ENCODE measurements around the gene MYL12A.
"Not testable (repeated sequence)": the region's sequence is repeated elsewhere in the genome, so short reads cannot be mapped to it uniquely, and the experiment has no call there.

The MYL12A gene

DNA sequence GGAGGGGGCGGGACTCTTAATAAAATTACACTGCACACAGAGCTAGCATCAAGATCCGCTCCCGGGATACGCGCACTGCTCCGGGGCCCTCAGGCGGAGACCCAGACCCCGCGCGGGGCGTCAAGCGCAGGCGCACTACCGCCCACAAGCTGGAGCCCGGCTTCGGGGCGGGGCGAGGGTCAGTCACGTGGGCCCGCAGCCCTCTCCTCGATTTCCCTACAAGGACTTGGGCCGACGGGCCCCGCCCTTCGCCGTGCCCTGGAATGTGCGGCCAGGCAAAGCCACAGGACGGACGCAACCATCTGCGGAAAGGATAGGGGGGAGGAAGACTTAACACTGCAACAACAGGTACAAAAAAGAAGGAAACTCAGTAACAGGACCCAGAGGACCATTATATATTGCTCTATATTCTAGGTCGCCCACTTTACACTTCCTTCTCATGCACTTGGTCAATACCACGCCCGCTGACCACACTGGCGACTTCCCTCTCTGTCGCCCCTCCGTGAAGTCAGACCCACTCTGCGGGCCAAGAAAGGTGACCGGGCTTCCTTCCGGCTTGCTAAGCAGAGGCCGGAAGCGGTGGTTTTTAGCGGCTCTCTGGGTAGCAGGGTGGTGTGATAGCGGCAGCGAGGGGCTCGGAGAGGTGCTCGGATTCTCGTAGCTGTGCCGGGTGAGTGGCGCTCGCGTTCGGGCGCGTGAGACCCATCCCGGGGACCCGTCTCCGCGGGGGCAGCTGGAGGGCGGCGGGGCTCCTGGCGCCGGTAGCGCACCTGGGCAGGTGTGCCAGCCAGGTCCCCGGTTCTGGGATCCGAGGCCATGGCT lies at the start of gene MYL12A:
Gene MYL12A (plus strand): TSS at position 562 of the 822 bp plus-strand sequence. CDS start 5,447 bp downstream, outside the sequence.
- peak; percentile 95 for DNase-seq

DNA sequence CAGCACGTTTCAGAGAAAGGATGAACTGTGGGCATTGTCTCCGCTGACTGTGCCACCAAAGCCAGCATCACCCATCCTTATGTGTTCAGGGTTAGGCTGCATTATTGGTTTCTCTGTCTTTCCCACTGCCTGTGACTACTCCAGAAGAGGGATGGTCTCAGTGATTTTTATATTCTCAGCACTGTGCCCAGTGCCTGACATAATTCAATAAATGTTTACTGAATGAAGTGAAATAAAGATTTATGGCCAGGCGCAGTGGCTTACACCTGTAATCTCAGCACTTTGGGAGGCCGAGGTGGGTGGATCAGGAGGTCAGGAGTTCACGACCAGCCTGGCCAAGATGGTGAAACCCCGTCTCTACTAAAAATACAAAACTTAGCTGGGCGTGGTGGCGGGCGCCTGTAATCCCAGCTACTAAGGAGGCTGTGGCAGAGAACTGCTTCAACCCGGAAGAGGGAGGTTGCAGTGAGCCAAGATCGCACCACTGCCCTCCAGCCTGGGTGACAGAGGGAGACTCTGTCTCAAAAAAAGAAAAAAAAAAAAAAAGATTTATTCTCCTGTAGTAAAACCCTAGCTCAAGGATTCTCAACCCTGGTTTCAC lies 49.2 kb upstream of the MYL12A start:
- DNase-seq: not testable (repeated sequence)

DNA sequence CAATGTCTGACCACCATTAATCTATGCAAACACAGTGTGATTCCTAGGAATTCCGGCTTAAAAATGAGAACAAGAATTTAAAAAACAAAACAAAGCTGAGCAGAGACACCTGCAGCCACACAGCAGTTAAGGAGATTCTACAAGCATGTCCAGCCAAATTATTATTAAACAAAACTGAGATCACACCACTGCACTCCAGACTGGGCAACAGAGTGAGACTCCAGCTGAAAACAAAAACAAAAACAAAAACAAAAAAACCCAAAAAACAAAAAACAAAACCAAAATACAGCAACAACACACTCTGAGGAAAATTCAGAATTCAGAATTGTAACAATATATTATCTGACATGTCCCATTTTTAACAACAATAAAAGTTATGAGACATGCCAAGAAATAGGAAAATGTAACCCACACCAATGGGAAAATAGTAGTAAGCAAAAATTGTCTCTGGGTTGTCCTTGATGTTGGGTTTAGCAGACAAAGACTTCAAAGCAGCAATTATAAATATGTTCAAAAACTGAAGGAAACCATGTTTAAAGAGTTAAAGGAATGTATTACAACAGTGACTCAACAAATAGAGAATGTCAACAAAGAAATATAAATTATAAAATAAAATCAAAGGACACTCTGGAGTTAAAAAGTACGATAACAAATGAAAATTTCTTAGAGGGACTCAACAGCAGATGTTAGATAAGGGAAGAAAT lies 47.5 kb upstream of the MYL12A start:
- no peak for DNase-seq

DNA sequence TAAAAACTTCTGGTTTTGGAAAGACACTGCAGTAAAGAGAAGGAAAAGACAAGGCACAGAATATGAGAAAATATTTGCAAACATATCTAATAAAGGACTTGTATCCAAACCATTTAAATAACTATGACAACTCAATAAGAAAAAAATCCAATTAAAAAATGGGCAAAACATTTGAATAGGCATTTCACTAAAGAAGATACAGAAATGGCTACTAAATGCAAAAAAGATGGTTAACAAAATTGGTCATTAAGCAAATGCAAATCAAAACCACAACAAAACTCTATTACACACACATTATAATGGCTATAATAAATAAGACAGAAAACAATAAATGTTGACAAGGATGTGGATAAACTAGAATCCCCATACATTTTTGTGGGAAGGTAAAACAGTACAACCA lies 42.4 kb upstream of the MYL12A start:
- DNase-seq: no peak

DNA sequence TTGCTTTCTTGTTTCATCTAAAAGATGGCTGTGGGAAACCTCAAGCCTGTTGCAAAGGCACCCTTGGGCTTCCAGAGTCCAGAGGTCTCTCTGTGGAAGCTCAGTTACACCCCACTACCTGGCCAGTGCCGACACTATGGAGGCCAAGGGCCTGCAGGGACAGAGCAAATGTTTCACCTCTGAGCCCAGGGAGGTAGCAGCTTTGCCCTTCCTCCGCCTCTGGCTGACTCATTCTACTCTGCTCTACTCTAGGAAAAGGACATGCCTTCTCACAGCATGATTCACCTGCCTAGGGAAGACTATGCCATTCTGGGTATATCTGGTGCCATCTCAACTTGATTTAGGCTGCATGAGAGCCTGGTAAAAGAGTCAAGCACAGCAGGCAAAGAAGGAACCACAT lies 40.0 kb upstream of the MYL12A start:
- DNase-seq: no peak

DNA sequence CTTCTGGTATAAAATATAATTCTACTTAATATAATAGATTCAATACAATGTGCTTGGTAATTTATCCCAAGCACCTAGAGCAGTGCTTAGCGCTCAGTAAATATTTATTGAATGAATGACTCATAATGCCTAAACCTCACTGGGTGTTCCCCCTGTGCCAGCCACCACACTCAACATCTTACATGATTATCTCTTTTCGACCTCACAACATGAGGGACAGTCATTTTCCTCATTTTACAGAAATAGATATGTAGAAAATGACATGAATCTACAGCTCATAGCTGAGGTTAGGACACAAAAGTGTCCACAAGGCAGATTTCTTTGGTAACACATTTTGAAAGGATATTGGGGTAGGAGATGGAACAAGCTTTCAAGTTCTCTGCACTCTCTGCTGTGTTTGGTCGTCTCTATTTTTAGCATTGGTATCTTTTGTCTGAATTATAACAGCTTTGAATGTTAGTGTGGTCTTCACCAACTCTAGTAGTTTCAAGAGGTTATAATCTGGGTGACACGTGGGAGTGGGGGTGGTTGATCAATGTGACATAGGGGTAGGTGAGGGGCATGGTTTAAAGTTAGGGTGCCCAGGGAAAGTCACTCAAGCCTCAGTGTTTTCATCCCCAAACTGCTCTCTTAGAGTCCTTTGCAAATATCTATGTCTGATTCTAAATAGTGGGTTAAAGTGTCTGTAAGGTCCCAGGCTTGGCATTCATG lies 37.6 kb upstream of the MYL12A start:
- no peak for DNase-seq

DNA sequence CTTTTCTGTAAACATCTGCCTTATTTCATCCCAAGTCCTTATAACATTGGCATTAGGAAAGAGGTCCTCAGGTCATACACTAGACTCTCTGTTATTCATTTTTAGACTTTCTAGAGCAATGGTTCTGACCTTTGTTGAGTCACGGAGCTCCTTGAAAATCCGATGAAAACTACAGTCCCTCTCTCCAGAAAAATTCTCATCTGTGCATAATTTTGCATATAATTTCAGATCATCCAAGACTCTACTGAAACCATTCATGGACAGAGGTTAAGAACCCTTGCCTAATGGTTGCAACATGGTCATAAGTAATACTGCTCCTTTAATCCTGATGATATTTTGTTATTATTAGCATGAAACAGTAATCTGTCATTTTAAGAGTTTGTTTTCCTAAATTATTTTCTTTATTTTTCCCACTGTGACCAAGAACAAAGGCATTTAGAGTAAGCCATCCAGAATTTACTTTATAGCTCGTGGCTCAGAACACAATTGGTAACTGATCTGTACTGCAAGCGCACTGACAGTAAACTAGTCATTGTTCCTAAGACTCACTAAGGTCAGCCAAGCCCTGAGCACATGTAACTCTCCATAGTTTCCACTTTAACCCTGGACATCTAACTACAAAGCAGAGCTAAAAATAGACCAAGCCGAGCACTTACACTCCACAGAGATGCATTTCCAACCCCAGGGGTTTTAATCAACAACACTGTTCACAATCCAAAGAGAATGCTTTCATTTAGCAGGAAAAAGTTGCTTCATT lies 36.2 kb upstream of the MYL12A start:
- DNase-seq: no peak

DNA sequence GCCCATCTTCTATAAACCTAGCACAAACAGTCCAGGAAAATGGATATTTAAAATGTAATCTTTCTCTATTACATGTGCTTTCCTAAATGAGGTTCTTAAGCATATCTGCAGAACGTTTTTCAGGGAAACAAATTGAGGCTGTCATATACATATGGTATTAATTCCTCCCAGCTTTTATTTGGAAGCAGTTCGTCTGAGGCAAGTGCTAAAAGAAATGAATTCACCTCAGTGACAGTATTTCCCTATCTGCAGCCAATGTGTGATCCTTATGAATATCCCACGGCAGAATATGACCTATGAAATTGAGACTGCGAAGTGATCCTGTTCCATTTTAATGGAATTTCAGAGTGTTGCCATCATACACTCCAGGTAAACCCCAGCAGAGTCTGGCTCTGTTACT lies 34.9 kb upstream of the MYL12A start:
- DNase-seq: no peak

DNA sequence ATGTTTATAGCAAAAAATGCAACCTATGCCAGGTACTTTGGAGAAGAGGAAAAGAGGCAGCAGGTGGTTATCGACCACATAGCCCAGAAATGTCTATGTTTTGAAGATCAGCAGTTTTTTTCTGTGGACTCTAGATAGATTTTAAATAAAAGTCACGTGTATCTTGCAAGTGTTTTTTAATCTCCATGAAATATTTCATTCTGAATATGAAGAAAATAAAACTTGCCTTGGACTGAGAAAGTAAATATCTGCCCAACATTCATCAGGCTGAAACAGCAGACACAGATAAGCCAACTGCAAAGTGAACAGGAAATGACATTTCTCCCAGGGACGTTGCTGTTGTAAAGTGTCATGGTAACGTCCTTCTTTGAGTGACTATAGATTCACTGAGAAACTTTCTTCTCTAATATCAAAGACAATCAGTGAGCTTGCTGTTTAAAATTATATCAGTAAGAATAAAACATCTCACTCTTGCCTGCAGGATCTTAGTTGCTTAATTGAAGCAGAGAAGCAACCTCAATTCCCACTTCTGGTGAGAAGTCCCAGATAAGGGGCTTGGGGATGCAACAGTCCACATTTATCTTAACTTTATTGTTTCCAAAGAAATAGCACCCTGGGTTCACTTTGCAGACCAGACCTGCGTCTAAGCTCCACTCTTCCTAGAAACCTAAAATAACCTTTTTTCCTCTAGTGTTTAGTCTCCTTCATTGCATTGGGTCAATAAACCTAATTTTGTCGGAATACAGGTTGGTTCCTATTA lies 34.1 kb upstream of the MYL12A start:
- no peak for DNase-seq

DNA sequence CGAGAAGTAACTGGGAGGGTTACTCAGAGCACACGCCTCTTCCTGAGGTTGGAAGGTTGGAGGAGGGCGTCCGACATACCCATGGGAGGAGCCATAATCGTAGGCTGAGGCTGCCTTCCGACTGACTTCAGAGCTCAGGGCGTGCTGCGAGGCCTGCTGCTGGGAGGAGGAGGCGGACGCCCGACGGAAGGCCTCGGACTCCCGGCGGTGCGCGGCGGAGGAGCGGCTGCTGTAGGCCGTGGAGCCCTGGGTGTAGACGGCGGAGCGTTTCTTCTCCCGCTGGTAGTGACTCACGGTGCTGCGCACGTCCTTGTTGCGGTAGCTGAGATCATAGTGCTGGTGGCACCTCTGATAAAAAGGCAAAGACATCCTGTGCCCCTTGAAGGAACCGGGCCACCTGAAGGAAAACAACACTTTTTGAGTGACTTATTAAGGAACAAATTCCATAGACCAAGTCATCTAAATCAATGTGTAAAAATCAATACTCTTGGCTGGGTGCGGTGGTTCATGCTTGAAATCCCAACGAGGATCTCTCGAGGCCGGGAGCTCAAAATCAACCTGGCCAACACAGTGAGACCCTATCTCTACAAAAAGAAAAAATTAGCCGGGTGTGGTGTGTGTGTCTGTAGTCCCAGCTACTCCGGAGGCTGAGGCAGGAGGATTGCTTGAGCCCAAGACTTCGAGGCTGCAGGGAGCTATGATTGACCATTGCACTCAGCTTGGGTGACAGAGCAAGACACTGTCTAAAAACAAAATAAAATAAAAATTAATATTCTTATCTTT lies 32.6 kb upstream of the MYL12A start:
- DNase-seq: no peak

DNA sequence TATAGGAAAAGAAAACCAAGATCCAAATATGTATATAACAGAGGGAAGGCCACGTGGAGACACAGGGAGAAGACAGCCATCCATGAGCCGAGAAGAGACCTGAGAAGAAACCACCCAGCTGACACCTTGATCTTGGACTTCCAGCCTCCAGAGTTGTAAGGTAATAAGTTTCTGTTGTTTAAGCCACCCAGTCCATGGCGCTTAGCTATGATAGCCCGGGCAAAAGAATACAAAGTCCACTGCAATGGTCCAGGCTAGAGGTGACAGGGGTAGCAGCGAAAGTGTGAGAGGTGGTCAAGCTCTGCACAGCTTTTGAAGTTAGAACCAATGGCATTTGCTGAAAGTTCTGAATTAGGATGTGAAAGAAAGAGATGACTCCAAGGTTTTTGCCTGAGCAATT lies 30.6 kb upstream of the MYL12A start:
- DNase-seq: no peak

DNA sequence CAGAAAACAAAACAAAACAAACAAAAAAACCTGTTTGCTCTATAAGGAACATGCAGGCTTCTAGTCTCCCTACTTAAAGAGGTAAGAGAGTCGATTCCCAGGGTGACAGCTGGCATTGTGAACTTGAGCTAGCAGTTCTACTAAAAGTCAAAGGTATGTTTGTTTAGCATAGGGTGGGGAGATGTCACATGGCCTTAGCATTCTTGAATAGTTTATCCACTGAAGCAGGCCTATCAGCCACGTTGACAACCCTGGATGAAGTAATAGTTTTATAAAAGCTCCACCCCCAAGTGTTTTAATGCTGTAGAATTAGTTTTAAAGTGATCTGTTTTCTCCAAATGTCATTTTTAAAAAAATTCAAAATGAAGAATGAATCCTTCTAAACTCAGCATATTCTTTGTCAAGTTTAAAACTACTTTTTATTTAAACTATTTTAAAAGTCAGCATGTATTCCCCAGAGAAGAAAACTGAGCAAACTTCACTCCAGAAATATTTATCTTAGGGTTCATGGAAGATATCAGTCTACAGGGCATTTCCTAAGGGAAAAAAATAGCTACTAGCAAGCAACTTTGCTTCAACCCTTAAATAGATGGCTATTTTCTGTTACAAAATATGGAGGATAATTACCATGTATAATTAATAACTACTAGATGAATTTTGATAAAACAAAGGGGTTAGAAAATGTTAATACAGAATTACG lies 29.5 kb upstream of the MYL12A start:
- no peak for DNase-seq

DNA sequence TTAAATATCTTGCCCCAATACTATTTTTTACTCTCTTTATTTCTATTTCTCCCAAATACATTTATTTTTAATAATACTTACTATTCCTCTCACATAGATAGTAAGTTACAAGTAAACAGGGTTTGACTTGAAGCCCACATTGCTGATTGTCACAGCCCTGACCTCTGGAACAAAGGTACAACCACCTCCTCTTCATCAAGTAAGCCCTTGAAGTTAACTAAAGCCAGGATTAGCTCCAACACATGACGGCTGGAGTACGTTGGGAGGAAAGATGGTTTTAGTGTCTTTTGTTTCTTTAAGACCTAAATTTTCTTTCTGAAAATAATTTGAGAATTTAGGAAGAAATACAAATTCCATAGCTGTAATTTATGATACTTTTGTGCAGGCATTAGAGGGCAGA lies 28.8 kb upstream of the MYL12A start:
- no peak for DNase-seq

DNA sequence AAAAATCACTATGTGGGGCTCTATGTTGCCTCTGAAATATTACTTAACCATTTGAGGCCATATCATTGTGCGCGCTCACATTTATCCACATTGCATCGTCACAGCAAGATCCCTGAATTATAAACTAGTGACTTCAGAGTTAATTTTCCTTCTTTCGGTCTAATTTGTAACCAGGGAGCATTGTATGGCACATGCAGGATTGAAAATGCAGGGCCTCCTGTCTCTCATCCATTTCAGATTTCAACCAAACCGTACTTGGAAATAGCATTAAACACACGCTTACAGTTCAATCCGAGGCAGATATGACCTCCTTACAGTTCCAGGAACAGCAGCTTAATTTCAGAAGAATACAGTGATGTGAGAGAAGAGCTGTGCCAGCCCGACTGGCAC lies 28.4 kb upstream of the MYL12A start:
- DNase-seq: no peak

DNA sequence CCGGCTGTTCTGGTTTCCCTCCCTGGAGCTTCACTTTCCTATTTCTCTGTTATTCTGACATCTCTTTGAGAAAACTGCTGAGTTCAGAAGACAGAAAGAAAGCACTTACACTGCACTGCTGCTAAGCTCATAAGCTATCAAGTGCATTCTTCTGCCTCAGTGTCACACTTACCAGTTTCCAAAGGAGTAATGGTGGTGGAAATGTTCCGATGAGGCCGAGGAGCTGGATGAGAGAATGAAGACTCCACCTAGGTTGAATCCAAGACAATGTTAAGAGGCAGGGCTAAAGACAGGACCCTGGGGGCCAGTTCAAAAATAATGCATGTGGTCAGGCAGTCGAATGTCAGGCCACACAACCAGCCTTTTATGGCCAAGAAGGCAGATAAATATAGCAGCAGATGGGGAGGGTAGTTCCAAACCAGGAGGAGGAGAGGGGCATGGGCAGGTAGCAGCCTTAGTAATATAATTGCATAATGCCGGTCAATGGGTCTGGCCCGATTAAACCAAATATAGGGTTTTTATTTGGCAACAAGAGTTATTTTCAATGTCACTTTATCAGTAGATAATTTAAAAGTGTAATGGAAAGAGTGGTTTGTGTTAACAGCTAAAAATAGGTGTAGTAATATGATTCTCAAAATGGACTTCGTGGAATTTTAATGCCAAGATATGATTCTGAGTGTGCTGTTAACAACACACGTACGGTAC lies 27.8 kb upstream of the MYL12A start, which contains the start of gene MYOM1:
Gene MYOM1 (minus strand): TSS at position 338 of the 705 bp plus-strand sequence. CDS start 4,745 bp downstream, outside the sequence.
- DNase-seq: no peak

DNA sequence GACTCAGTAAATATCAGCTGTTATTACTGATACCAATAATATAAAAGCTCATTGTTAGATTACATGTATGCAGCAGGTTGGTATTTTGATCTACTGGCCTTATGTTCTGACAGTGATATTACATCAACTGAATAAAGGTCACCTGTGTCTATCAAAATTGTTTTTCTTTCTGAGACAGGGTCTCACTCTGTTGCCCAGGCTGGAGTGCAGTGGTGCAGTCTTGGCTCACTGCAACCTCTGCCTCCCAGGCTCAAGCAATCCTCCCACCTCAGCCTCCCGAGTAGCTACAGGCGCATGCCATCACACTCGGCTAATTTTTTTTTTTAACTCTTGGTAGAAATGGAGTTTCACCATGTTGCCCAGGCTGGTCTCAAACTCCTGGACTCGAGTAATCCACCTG lies 26.7 kb upstream of the MYL12A start:
- not testable (repeated sequence) for DNase-seq

DNA sequence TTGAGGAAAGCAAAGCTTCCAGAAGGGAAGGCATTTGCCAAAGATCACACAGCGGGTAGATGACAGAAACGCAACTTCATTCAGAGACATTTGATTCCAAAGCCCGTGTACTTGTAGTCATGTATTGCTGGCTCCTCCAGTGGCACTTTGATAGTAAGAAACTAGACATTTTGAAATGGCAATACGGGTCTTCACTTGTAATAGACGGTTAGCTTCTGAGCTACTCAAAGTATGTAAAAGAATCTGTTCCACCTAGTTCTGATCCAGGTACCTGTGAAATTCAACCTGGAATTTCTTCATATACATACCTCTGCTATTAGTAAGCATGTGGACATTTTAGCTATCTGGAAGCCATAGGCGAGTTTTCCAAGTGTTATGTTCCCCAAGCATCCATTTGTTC lies 26.1 kb upstream of the MYL12A start:
- no peak for DNase-seq

DNA sequence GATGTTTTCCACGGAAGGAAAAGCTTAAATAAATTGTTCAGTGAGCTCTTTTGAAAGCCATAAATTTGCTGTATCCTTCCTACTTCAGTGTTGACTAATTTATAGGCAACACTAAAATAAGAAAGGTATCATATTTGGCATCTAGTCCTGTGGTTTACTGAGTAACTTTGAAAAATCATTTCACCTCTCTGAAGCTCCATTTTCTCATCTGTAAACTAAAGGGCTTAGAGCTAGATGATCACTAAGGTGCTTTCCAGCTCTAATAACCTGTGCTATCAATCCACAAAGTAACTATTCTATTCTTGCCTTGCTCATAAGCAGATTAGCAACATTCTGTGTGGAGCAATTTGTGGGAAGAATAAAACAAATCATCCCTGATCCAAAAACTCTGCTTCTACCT lies 24.2 kb upstream of the MYL12A start:
- no peak for DNase-seq

DNA sequence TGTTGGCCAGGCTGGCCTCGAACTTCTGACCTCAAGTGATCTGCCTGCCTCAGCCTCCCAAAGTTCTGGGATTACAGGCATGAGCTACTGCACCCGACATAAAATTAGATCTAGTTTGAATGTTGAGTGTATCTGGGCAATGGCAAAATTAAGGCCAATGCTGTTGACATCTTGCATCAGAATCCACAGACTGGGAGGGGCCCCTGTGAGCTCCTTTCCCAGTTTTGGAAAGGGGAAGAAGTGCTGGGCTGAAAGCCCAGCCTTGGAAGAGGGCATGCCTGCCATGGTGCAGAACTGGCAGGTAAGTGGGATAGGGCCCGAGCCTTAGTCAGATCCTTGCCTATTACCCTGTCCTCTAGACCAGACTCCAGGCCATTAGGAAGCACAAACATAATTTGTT lies 23.4 kb upstream of the MYL12A start:
- DNase-seq: no peak

DNA sequence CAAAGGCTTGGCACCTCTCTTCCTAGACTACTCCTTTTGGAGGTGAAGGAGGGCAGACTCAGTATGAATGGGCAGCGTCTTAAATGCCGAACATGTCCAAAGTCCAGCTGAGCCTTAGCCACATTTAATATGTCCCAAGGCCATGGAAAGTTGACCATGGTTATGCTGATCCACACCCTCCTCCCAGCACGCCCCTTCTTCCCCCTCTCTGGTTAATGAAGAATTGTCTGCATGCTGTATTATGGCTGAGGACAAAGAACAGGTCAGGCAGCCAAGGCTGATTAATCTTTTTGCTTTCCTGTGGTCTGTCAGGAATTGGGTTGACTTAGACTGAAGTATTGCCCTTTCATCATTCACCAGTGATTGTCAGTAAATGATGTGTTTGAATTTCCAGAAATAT lies 22.0 kb upstream of the MYL12A start:
- no peak for DNase-seq
